Testis (tissue), 2 donors: ENCODE measurements around the gene WHRN.

Experiments
- POLR2A ChIP-seq: fragments of 450-650 bp; IDR thresholded peaks from one replicate; pipeline ENCODE4 v1.6.1; 2017; ENCODE audit warnings: antibody characterized with exemption, mild to moderate bottlenecking, moderate library complexity
- TF ChIP-seq, protein P1 (sequence below), 3 experiments: fragments of 450-650 bp in 2 of 3; fragments of 200-600 bp in 1 of 3; sonication (generic) in 1 of 3; IDR thresholded peaks; one replicate each; pipeline ENCODE4 v1.5.1; 2016 to 2019; ENCODE audit warnings: antibody characterized with exemption in 3 of 3, mild to moderate bottlenecking in 2 of 3, moderate library complexity in 1 of 3

DNA sequence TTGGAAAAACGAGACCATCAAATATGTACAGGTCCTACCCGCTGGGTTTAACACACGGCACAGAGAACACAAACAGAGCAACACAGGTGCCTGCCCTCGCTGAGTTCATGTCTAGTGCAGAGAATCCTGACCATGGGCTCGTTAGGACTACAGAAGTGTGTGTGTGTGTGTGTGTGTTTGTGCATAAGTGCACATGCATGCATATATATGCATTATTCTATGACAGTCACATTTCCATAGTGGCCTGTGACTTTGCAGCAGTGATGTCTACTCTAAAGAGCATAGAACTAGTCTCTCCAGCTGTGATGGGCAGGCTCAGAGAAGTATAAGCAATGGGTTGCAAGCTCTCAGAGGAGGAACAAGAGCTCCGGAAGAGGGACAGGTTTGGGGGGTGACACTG is 147.9 kb downstream of the WHRN start:
- TF ChIP-seq, protein P1, sequence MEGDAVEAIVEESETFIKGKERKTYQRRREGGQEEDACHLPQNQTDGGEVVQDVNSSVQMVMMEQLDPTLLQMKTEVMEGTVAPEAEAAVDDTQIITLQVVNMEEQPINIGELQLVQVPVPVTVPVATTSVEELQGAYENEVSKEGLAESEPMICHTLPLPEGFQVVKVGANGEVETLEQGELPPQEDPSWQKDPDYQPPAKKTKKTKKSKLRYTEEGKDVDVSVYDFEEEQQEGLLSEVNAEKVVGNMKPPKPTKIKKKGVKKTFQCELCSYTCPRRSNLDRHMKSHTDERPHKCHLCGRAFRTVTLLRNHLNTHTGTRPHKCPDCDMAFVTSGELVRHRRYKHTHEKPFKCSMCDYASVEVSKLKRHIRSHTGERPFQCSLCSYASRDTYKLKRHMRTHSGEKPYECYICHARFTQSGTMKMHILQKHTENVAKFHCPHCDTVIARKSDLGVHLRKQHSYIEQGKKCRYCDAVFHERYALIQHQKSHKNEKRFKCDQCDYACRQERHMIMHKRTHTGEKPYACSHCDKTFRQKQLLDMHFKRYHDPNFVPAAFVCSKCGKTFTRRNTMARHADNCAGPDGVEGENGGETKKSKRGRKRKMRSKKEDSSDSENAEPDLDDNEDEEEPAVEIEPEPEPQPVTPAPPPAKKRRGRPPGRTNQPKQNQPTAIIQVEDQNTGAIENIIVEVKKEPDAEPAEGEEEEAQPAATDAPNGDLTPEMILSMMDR (IDR thresholded peaks at IDR 0.05), result no peak
- TF ChIP-seq POLR2A, result no peak
